Smooth muscle cell (in vitro differentiated cells): ENCODE data around the gene PLA2G4D. TPM values are rescaled to one million over a fixed set of nuclear protein-coding genes. Genes with fewer than 3 reads are reported as not detected.

Experiments
- DNase-seq: peaks from one replicate; lab custom pipeline; 2025; ENCODE audit not compliant: unreplicated experiment; lab: John Stamatoyannopoulos, UW
- H2AFZ ChIP-seq: fragments of 200-600 bp; sonication (generic); 2 replicates; pipeline ENCODE4 v1.6.0; 2016; ENCODE audit warnings: antibody characterized with exemption, low read depth, mild to moderate bottlenecking
- H3F3A ChIP-seq: fragments of 200-600 bp; sonication (generic); 2 replicates; pipeline ENCODE4 v1.6.0; 2017; ENCODE audit warnings: antibody characterized with exemption, low read depth
- H3K27ac ChIP-seq: fragments of 200-600 bp; sonication (generic); 2 replicates; pipeline ENCODE4 v1.5.1; 2016; ENCODE audit warnings: low read depth, mild to moderate bottlenecking
- H3K27me3 ChIP-seq: fragments of 200-600 bp; sonication (generic); 2 replicates; pipeline ENCODE4 v1.6.1; 2016; ENCODE audit warnings: low read depth, mild to moderate bottlenecking
- H3K36me3 ChIP-seq: fragments of 200-600 bp; sonication (generic); 2 replicates; pipeline ENCODE4 v1.5.1; 2016; ENCODE audit warnings: low read depth
- H3K4me1 ChIP-seq: fragments of 200-600 bp; sonication (generic); 2 replicates; pipeline ENCODE4 v1.5.1; 2016; ENCODE audit warnings: low read depth
- H3K4me2 ChIP-seq: fragments of 200-600 bp; sonication (generic); 2 replicates; pipeline ENCODE4 v1.6.0; 2016; ENCODE audit warnings: mild to moderate bottlenecking
- H3K4me3 ChIP-seq: fragments of 200-600 bp; sonication (generic); 2 replicates; pipeline ENCODE4 v1.5.1; 2016; ENCODE audit warnings: mild to moderate bottlenecking
- H3K79me2 ChIP-seq: fragments of 200-600 bp; sonication (generic); 2 replicates; pipeline ENCODE4 v1.6.0; 2016; ENCODE audit warnings: low read depth, mild to moderate bottlenecking
- H3K9ac ChIP-seq: fragments of 200-600 bp; sonication (generic); 2 replicates; pipeline ENCODE4 v1.6.0; 2016; ENCODE audit warnings: low read depth
- H3K9me3 ChIP-seq: fragments of 200-600 bp; sonication (generic); replicated peaks from 2 replicates; pipeline ENCODE4 v1.5.1; 2016; ENCODE audit warnings: low read depth
- H4K20me1 ChIP-seq: fragments of 200-600 bp; sonication (generic); 2 replicates; pipeline ENCODE4 v1.6.0; 2016; ENCODE audit warnings: low read depth
- WGBS: methylation state at CpG from one replicate; pipeline ENCODE4 v1.1.7; 2016; ENCODE audit warnings: low lambda C conversion rate; 5-methylcytosine and 5-hydroxymethylcytosine counted together
- polyA plus RNA-seq: library from polyadenylated mRNA; unstranded; fragments of >200 nt; fragmentation: Nextera tagmentation; extraction: Ambion mirVana; gene quantifications from 2 replicates; pipeline ENCODE4 v1.2.1, GENCODE V29; 2016
- total RNA-seq: library from RNA; depleted of rRNA; stranded (reverse); fragments of >200 nt; gene quantifications from 2 replicates; pipeline ENCODE4 v1.2.3, GENCODE V29; 2014
- TF ChIP-seq, protein P1 (sequence below): fragments of 200-600 bp; sonication (generic); IDR thresholded peaks from 2 replicates; pipeline ENCODE4 v1.5.1; 2017; ENCODE audit warnings: borderline replicate concordance, mild to moderate bottlenecking, antibody characterized with exemption; ENCODE audit not compliant: insufficient read depth, poor library complexity, severe bottlenecking

PLA2G4D gene
- total and polyA plus RNA-seq, 2 experiments from 2014 or later: 0.17 to 0.36 TPM

DNA sequence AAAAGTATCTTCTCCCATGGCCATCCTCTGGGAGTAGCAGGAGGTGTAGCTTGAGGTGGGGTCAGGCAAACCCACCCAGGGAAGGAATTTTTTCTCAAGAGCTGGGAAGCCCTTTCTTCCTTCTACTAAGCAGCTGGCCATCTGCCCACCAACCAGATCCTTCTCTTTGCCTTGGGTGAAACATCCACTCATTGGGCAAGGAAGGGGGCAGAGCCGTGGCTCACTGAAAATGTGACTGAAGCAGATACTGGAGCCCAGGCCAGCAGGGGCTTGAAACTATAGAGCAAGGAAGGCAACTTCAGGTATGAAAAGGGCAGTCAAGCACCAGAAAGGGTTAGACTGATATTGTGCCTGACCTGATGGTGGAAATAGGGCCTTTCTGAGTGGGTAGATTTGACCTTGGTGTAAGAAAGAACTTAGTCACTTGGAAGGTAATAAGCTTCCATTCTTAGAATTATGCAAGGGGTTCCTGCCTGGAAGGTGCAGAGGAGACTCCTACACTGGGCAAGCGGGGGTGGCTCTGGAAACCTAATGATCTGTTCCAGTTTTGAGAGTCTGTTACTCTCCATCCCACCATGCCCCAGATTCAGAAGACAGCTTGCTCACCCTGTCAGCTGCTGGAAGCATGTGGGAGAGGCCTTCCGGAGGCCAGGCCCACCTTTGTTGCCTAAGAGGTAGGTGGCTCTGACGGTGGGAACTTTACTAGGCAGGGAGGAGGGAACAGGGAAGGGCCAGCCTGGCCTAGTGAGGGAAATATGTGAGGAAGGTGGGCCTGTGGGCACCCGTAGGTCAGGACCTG lies 51.6 kb downstream of the PLA2G4D start:
- Histone ChIP-seq H3K4me3 (no peak overlapping the region), H3K4me1 (no peaks in the 10 kb centered on the region), H2AFZ (no peak overlapping the region), H3K27me3 (no peaks in the 10 kb centered on the region), H3K4me2 (no peak overlapping the region), H3F3A (no peaks in the 10 kb centered on the region), H3K9ac (no peak overlapping the region), H3K36me3 (no peaks in the 10 kb centered on the region), H3K9me3 (no peaks in the 10 kb centered on the region), H4K20me1 (no peaks in the 10 kb centered on the region), H3K79me2 (no peaks in the 10 kb centered on the region), H3K27ac (no peak overlapping the region)
- TF ChIP-seq, protein P1, sequence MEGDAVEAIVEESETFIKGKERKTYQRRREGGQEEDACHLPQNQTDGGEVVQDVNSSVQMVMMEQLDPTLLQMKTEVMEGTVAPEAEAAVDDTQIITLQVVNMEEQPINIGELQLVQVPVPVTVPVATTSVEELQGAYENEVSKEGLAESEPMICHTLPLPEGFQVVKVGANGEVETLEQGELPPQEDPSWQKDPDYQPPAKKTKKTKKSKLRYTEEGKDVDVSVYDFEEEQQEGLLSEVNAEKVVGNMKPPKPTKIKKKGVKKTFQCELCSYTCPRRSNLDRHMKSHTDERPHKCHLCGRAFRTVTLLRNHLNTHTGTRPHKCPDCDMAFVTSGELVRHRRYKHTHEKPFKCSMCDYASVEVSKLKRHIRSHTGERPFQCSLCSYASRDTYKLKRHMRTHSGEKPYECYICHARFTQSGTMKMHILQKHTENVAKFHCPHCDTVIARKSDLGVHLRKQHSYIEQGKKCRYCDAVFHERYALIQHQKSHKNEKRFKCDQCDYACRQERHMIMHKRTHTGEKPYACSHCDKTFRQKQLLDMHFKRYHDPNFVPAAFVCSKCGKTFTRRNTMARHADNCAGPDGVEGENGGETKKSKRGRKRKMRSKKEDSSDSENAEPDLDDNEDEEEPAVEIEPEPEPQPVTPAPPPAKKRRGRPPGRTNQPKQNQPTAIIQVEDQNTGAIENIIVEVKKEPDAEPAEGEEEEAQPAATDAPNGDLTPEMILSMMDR: no peak
- 75% methylated on average over 5 of the region's 5 CpGs for WGBS
- DNase-seq: no peak

DNA sequence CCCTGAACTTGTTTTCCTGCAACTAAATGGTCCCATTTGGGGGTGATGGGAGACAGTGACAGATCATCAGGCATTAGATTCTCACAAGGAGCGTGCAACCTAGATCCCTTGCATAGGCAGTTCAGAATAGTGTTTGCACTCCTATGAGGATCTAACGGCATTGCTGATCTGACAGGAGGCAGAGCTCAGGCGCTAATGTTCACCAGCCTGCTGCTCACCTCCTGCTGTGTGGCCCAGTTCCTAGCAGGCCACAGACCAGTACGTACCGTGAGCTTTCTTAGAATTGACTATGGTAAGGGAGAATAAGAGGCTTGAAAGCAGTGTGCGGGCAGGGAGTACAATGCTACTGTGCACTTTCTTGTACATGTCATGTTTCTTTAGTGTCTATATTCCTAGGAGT lies 56.0 kb downstream of the PLA2G4D start:
- Histone ChIP-seq H3K36me3 (no peaks in the 10 kb centered on the region), H3K9me3 (no peaks in the 10 kb centered on the region), H3K27me3 (no peaks in the 10 kb centered on the region), H4K20me1 (no peaks in the 10 kb centered on the region), H3K4me1 (no peaks in the 10 kb centered on the region), H3K27ac (no peak overlapping the region), H3F3A (no peaks in the 10 kb centered on the region), H3K9ac (no peak overlapping the region), H2AFZ (no peak overlapping the region), H3K79me2 (no peaks in the 10 kb centered on the region), H3K4me3 (no peak overlapping the region), H3K4me2 (no peak overlapping the region)
- TF ChIP-seq, protein P1: no peak
- no peak for DNase-seq
- WGBS: 93% methylated on average over 6 of the region's 6 CpGs

DNA sequence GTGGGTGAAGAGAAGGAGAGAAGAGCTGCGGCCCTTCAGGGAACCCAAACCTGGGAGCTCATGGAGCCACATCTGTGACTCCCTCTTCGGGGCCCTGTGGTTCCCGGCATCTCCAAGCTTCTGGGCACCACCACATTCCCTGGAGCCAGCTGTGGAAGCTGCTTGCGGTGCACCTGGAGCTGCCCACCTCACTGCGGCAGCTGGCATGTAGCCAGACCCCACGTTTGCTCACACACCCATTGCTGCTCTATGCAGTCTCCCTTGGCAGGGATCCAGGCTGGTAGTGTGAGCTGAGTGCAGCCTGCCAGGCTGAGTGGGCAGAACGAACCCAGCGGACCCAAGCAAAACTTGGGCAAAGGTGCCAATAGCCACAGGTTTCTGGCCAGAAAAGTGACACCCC lies 56.7 kb downstream of the PLA2G4D start:
- TF ChIP-seq, protein P1: no peak
- no peaks in the 10 kb centered on the region for H3K9me3 ChIP-seq
- no peaks in the 10 kb centered on the region for H3K36me3 ChIP-seq
- no peaks in the 10 kb centered on the region for H4K20me1 ChIP-seq
- H3K4me1 ChIP-seq: no peaks in the 10 kb centered on the region
- H3K79me2 ChIP-seq: no peaks in the 10 kb centered on the region
- no peak overlapping the region for H3K4me2 ChIP-seq
- H3K27ac ChIP-seq: no peak overlapping the region
- WGBS: 96% methylated on average over 8 of the region's 8 CpGs
- no peaks in the 10 kb centered on the region for H3K27me3 ChIP-seq
- H2AFZ ChIP-seq: no peak overlapping the region
- no peak overlapping the region for H3K4me3 ChIP-seq
- no peak overlapping the region for H3K9ac ChIP-seq
- H3F3A ChIP-seq: no peaks in the 10 kb centered on the region
- DNase-seq: no peak

DNA sequence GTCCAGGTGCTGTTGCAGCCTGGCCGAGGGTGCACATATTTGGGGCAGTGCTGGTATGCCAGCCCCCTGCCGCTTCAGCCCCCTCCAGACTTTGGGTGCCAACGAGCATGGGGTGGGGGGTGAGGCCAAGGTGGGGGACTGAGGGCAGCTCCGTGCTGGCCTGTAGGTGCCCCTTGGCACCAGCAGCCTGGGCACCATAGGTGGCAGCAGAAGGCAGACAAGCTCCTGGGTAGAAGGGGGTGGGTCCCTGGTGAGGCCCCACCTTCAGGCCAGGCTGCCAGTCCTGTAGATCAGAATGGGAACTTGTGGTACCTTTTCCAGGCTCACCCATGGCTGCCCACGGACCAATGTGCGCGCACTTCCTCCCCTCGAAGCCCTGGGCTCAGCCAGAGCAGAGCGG lies 57.4 kb downstream of the PLA2G4D start:
- Histone ChIP-seq H3K4me1 (no peaks in the 10 kb centered on the region), H3K4me2 (no peak overlapping the region), H3K27me3 (no peaks in the 10 kb centered on the region), H3F3A (no peaks in the 10 kb centered on the region), H3K36me3 (no peaks in the 10 kb centered on the region), H3K79me2 (no peaks in the 10 kb centered on the region), H3K9me3 (no peaks in the 10 kb centered on the region), H4K20me1 (no peaks in the 10 kb centered on the region), H2AFZ (no peak overlapping the region), H3K4me3 (no peak overlapping the region), H3K27ac (no peak overlapping the region), H3K9ac (no peak overlapping the region)
- 95% methylated on average over 9 of the region's 9 CpGs for WGBS
- DNase-seq: no peak
- TF ChIP-seq, protein P1: no peak
